Measurements from ENCODE around the gene SUSD6.
"Not testable (repeated sequence)": the region's sequence is repeated elsewhere in the genome, so short reads cannot be mapped to it uniquely, and the experiment has no call there.

Gene SUSD6

DNA sequence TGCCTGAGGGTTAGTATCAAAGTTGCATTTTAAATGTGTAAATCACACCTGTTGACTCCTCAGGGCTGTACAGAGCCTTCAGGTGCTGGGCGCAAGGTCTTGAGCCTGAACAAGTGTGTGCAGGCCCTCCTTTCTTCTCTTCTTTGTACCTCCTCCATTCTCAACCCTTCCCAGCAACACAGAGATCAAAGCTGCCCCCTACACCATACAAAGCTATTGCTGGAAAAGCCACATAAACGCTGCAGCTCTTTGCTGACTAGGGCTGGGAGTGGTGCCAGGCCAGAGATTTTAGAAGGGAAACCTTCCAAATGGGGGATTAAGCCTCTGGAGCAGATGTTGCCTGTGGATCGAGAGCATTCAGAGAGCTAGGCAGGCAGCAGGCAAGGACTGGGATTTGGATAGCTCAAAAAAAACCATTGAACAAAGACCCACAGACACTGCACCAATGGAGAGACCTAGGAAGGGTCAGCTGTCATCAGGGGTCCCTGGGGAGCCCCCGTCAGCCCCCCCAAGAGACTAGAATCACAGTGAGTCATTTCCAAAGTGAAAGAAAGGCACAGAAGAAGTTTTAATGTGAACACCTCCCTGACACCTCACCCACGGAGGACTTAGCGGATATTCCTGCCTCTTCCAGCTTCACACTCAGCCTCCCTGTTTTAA lies 18.2 kb upstream of the SUSD6 start:
- DNase-seq = no peak

DNA sequence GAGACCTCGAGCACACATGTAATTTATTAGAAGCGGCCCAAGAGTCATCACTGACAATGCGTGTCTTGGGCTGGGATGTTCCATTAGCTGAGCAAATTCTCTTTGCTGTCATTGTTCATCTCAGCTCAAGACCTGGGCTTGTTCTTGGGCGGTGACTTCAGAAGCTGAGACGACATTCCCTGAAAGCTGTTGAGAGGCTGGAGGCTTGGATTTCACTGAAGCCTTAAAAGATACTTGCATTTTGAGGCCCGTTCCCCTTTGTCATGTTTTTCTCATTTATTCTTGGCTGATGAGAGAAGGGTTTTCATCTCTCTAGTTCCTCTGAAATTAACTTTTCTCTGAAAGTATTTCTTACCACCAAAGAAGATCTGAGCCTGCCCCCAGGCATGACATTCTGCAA lies 16.6 kb upstream of the SUSD6 start:
- no peak for DNase-seq

DNA sequence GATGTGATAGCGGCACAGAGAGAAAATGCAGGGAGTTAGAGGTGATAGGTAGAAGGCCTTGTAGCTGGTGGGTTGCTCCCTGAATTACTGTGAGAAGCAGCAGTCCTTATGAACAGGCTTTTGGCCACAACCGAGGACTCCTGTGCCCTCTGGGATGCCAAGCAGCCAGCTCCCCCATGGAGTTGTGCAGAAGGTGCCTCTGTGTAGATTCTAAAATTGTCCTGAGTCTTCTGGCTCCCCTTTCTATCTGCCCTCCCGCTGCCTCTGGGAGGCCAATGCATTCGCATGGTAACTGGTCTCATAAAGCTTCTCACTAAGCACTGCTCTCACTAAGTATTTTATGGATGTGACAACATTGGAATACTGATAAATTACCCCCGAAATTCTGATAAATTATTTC lies 16.1 kb upstream of the SUSD6 start:
- DNase-seq = no peak

DNA sequence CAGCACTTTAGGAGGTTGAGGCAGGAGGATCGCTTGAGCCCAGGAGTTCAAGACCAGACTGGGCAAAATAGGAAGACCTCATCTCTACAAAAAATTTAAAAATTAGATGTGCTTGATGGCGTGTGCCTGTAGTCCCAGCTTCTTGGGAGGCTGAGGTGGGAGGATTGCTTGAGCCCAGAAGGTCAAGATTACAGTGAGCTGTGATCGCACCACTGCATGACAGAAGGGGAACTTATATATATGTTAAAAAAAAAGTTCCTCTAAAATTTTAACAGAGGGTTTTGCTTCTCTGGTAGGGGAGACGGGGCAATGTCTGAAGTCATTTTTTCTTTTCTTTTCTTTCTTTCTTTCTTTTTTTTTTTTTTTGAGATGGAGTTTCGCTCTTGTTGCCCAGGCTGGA lies 12.0 kb upstream of the SUSD6 start:
- DNase-seq = not testable (repeated sequence)

DNA sequence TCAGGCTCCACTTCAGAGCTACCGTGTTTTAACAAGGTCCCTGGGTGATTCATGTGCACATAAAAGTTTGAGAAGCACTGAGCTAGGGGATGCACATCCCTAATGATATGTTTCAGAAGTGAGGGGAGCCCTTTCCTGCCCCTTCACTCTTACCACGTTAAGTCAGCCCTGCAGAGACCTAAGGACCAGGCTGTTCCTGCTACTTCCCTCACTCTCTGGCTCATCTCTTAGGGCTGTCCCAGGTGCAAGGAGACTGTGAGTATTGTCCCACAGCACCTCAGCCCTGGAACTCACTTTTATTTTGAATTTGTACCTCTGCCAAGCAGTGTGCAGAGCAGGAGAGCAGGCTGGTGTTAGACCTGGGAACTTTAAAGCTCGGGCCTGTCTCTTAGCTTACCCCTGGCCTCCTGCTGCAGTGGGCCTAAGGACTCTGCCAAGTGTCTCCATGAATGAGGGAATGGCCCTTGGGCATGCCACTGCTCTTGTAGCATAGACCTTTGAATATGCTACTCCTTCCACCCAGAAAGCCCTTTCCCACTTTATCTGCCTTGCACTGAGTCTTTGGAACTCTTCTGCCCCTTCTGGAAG lies 11.0 kb upstream of the SUSD6 start:
- DNase-seq = no peak

DNA sequence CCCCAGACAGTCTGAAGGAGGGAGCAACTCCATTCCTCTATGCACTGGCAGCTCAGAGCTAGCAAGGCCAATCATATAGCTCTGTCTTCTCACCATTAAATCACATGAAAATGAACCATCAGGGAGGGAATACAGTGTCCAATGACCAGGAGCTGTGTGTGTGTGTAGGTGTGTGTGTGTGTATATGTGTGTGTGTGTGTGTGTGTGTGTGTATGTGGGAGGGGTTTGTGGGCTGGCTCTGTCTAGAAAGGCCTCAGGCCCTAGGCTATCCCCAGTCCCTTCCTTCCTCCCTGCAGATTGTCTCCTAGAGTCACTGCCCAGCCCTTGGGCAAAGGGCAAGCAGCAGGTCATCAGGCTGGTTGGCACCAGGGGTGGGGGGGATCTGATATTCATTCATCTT lies 5.7 kb upstream of the SUSD6 start:
- no peak for DNase-seq

DNA sequence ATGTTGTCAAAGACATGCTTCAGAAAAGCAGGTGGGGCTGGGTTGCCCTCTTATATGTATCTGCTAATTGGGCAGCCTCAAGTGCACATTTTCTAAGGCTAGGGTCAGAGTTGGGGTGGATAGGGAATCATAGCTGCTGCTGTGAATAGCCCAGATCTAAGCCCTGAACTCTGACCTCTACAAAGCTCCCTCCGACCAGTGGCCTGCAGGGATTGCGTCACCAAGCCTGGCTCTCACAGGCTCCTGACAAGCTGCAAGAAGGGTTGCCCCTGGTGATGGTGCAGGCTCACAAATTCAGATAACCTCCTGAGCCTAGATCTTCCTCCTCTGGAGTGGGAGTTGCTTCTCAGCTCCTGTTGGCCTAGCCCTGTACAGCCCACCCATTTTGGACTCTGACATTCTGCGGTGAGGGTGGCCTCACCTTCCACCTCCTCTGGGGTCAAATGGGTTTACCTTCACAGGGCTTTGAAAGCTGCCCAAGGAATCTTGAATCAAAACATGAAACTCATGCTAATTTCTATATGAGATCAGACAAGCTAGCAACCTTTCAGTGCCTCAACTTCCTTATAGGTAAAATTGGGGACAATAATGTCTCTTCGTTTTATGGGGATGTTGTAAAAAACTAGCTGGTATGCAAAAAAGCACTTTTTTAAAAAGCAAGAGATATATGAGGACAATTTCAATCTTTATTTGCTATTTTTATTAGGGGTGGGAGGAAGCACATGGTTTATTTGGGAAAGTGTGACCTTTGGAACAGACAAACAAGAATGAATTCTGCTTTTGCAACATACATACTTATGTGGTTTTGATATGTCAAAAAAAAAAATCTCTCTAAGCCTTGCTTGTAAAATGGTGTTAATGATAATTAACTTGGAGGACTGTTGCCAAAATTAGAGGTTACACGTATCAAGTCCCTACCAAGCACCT lies 4.9 kb upstream of the SUSD6 start:
- no peak for DNase-seq

DNA sequence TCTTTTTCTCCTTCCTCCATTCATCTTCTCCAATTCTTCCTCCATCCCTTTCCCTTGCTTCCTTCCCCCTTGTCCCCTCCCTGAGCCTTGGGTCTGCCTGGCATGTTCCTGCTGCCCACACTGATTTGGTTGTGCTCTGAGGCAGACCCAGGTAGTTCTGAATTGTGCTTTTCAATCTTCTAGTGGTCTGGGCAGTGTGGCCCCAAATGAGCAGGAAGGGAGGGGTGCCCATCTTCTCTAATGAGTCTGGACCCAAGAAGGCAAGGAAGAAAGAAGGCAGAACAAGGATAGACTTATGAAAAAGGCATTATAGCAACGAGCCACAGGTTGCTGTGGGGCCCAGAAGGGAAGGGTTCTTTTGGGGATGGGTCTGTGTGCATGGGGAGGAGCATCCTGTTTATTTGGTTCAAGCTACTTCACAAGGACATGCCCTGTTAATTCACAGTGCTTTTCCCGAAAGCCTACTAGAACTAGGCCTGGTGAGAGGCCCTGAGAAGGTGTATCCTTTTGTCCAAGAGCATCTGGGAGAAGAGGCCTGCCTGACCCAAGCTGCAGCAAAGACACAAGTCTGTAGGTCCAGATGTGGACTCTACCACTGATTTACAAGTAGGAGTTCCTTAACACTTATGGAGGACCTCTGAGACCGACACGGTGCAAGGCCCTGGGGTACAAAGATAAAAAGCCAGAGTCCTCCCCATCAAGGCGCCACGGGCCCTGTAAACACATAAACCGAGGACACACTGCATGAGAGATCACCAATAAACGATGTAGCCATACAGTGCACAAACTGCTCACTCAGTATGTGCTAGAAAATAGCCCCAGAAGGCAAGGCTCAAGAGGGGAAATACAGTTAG lies 1.1 kb upstream of the SUSD6 start:
- no peak for DNase-seq

DNA sequence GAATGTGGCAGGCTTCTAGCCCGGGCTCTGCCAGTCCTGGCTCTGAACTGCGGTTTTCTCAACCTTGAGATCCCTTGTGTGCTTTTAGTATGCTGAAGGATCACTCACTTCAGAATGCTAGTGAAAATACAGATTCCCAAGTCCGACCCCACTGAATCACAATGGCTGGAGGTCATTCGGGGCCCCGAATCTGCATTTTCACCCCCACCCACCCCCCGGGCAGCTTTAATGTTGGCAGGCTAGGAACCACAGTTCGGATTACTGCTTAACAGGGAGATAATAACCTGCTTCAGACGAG lies 573 bp upstream of the SUSD6 start:
- no peak for DNase-seq

DNA sequence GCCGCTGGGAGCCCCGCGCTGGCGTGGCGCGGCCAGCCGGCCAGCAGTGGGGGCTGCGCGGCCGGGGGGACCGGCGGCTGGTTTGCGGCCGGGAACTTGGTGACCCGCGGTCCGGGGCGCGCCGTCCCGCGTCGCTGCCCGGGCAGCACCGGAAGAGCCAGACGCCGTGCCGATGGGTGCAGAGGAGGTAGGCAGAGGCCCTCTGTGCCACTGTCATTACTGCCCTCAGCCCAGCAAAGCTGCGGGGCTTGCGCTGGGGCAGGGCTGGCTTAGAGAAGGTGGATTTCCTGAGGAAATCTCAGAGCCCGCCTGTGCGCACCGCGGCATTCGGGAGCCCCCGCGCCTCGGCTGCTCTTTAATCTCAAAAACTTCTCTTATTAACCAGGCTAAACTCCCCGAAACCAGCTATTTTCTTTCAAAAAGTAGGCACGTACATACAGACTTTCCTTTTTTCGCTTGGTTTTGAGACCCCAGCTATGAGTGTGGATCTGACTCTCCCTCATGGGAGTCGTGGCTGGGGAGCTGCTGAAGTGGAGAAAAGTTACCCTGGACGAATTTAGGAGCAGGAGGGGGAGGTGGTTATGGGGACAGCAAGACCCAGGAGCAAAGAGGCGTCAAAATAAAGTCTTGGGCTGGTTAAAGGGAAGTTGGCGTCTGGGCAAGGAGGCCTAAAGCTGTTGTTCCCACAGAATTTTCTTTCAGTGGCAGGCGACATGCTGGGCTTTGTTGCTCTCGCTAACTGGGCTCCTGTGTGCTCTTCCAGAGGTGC lies 802 bp downstream of the SUSD6 start:
- peak; percentile 46 for DNase-seq

DNA sequence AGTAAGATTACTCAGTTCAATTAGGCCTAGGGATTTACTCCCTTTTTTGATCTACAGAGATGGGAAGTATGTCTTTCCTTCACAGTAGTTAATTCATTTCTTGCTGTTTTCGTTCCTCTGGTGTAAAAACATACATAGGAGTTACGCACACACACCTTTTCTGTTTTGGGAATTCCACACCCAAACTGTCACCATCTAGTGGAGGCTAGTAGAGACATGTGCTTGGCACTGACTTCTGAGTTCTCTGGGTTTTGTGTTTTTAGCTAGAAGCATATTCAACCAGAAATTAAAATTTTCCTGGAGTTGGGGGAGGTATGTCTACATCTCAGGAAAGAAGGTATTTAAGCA lies 1.4 kb downstream of the SUSD6 start:
- no peak for DNase-seq

DNA sequence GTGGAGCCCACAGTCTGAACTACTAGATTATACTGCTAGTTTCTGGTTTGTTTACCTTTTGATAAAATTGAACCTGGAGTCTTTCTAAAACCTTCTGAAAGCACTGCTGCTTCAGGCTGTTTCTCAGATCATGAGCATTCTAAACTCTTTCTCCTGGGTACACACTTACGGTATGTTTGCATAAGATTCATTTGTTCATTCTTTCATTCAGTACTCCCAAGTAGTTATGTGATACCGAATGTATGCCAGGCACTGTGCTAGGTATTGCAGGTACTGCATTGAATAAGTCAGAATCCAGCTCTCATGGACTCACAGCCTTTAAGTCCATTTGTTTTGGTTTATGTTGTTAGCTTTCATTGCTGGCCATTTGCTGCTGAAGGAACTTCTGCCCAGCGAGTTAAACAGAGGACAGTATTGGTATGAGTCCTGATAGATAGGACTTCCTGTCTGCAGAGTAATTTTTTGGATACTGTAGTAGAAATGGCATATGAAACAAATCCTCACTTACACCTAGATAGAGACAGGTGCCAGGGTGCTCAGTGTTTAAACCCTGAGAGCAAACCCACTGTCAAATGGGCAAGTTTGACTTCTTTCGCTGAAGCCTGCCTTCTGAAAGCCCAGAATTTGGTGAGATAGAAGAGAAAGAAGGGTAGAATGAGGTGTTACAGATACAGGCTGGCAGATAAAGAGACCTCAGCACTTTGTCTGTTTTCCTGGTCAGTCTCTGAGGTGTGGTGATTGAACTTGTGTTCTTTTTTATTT lies 2.1 kb downstream of the SUSD6 start:
- DNase-seq = no peak

DNA sequence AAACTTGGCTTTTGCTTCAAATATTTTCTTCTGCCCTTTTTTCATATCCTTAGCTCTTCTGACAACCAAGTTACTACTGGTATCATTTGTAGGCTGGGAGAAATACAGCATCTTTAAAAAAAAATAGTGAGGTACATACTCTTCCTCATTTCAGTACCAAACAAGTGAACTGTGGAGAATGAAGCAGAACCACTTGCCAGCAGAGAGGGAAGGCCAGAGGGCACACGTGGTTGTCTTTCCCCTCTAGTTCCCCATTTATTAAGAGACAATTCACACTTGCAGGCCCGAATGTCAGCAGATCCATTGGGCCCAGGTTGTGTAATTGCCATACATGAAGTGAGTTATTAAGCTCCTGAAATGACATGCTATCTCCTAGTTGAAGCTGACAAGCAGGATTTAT lies 3.2 kb downstream of the SUSD6 start:
- no peak for DNase-seq

DNA sequence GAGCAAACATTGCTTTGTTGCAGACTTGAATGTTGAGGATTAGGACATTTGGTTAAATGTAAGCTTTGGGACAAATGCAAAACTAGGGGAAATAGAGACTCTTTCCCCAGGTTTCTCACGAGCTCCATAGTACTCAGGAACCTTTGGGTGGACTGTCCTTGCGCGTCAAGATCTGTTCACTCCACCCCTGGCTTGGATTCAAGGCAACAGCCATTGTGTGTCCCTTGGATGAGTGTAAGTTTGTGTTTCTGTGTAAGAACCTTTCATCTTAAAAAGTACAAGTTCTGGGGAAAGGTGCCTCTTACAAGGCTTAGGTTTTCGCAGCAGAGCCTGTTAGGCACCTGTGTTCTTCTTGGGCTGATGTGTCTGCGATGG lies 3.7 kb downstream of the SUSD6 start:
- DNase-seq = no peak

DNA sequence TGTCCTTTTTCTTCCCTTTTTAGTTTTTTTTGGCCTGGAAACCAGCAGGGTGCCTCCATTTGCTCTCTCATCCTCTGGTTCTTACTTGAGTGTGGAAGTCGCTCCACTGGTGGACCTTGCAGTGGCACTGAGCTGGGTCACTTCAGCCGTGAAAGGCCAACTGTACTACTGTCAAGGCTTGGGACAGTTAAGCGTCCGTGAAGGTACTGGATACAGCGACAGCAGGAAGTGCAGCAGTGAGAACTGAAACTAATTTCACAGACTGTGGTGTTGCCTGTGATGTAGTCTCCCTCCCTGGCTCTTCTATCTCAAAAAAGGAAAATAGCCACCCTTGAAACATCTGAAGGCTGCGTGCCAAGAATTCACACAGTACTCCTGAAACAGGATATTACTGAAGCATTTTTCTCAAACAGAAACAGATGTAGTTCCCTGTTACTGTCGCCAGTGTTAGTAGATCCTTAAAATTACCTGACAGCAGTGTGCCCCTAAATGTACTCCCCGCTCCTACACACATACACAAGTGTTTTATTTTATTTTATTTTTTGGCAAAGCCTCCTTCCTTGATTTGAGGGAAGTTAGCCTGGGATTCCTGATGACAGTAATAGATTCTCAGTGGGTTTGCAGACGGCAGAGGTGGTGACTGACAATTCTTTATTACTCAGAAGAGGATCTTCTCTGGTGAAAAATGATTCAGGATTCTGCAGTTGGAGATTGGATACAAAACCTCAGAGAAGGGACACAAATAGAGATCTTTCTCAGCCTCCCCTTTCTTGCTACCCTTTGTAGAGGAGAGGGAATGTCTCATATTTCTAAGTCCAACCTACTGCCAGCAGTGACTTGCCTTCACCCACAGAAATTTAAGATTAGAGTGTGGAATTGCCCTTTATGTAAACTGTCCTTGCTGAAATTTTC lies 4.4 kb downstream of the SUSD6 start:
- peak; percentile 47 for DNase-seq

DNA sequence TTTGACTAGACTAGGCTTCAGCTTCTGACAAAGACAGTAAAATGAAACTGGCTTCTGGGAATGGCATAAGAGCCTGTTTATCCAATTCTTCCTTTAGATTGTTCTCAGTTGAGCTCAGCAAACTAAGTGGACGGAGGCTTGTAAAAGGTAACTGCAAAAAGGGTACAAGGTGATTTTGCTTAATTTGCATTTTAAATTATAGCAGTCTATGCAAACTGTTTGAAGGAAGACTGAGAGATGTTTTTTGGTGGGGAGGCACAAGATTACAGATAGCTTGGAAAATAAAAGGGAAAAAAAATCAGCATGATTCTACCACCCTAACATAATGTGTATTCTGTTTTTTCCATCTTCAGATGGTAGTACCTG lies 5.0 kb downstream of the SUSD6 start:
- no peak for DNase-seq

DNA sequence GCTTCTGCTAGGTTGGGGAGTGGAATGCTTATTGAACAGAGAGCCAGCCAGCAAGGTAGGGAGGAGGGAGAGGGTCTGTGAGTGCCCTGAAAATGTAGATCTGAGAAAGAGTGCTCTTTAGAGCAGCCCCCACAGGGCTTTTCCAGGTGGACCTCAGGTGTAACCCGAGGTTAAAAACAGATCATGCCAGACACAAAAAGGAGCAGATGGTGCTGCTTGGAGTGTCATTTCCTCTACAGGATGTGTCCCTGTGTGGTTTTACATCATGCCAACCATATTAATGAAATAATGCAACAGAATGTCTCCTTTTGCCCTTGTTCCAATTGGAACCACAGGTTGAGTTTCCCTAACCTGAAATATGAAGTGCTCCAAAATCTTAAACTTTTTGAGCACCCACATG lies 6.4 kb downstream of the SUSD6 start:
- no peak for DNase-seq

DNA sequence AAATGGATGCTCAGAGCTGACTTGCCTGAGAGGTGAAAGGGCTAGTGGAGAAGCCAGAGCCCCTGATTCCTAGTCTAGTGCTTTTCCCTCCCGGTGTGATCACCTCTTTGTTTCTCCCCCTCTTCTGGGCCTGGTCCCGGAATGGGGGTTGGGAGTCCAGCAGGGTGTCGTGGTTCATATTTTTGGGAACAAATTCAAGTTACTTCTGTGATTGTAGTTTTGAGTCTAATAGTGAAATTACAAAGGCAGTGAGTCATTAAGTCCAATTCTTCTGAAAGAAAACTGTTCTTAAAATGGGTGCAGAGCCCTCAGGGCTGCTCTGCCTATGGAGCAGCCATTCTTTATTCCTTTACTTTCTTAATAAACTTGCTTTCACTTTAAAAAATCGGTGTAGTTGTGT lies 7.6 kb downstream of the SUSD6 start:
- no peak for DNase-seq

DNA sequence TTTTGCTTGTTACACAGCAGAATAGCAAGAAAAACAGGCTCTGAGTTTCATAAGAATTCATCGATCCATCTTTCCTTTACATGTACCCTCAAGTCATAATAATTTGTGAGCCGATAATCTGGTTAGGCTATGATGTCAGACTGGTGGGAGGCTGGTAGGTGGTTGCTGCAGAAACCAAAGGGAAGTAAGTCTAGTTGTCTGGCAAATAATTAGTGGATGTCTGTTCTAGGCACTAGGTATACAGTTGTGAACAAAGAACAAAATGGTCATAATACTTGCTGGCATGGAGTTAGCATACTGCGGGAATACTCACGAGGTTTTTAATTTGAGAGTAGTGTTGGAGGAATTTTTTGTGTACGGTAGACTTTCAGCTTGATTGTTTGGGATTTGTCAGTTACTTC lies 8.8 kb downstream of the SUSD6 start:
- DNase-seq = peak; percentile 53

DNA sequence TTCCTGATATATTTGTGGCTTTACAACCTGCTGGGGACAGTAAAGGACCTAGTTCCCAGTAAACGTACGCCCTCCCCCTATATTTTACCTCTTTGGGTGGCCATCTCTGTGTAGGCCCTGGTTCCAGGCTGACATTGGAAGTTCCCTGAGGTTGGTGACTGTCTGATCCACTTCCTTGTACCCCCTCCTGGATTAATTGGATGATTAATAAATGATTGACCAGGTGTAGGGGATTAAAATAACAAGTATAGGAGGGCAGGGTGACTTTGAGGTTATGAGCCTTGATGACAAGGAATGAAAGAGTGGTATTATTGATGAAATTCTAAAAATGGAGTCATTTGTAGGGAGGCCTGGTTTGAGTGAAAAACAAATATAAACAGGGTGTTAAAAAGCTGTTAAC lies 9.6 kb downstream of the SUSD6 start:
- DNase-seq = no peak

DNA sequence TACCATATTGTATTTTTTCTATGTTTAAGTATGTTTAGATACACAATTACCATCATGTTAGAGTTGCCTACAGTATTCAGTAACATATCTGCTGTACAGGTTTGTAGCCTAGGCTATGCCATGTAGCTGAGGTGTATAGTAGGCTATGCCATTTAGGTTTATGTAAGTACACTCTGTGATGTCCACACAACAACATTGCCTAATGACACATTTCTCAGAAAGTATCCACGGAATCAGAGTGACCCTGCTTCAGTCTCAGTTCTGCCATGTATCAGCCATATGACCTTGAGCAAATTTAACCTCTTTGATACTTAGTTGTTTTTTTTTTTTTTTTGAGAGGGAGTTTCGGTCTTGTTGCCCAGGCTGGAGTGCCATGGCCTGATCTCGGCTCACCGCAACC lies 12.7 kb downstream of the SUSD6 start:
- DNase-seq = no peak

All from stimulated activated CD4-positive, alpha-beta T cell treated with anti-CD3 and anti-CD28 coated beads, Interleukin-4, amount 100 ng/mL, for 24 hours (primary cell).